Measurements from ENCODE around the gene KRTAP2-2. TPM values are rescaled to one million over a fixed set of nuclear protein-coding genes. Genes with fewer than 3 reads are reported as not detected.

The KRTAP2-2 gene
- total and polyA plus RNA-seq, 2 donors (not counting 1 experiment from before 2014, with no cell fraction given), result not detected

GRCh38 chr17:41071606-41072360 lies 16.8 kb upstream of the KRTAP2-2 start:
- Histone ChIP-seq H3K27me3 (ENCODE audit: control insufficient read depth, insufficient read depth, low read length) (no peaks in the 10 kb centered on the region), H3K4me1 (ENCODE audit: control insufficient read depth, extremely low read depth, insufficient read depth, low read length) (peaks cover 5% of the 10 kb centered on the region), H3K4me3 (replicated peaks in 1 of 4; ENCODE audit: control extremely low read depth in 1 of 4, insufficient read depth in 1 of 4, low read depth in 3 of 4, low read length in 4 of 4) (no peak overlapping the region), H3K36me3 (ENCODE audit: control insufficient read depth, insufficient read depth, low read length) (no peaks in the 10 kb centered on the region), H3K27ac (ENCODE audit: insufficient read depth, low read length) (no peak overlapping the region), H3K4me2 (ENCODE audit: extremely low read depth, insufficient read depth, low read length) (no peak overlapping the region), H3K79me2 (ENCODE audit: control insufficient read depth, insufficient read depth, low read length) (no peaks in the 10 kb centered on the region), H4K20me1 (ENCODE audit: control insufficient read depth, extremely low read depth, insufficient read depth, low read length) (no peaks in the 10 kb centered on the region), H2AFZ (ENCODE audit: low read length) (no peak overlapping the region), H3K9ac (ENCODE audit: insufficient read depth, low read length) (no peak overlapping the region), H3K9me3 (ENCODE audit: control insufficient read depth, insufficient read depth, low read depth, low read length) (no peaks in the 10 kb centered on the region)
- DNase-seq (ENCODE audit: low read depth in 2 of 2), result no peak
- no peak for TF ChIP-seq CTCF (conservative IDR thresholded peaks at IDR 0.05 in 1 of 2, IDR thresholded peaks at IDR 0.05 in 1 of 2; ENCODE audit: low read depth in 1 of 2, low read length in 2 of 2)

DNA sequence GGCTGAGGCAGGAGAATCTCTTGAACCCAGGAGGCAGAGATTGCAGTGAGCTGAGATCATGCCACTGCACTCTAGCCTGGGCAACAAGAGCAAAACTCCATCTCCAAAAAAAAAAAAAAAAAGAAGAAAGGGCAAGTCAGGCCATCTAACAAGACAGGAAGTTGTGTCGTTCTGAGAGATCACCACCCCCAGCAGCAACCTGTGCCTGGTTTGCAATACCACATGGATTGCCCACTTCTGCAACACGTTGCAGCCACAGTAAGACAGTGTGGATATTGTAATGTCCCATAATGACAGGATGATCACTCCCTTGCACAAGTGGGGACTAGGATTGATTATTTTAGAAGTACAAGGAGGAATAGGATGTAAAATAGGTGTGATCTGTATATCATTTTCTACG lies 14.0 kb upstream of the KRTAP2-2 start:
- no peak overlapping the region for H3K9ac ChIP-seq (ENCODE audit: insufficient read depth, low read length)
- TF ChIP-seq EZH2 (IDR thresholded peaks at IDR 0.05; ENCODE audit: low read length, missing control alignments) (no peak), CTCF (conservative IDR thresholded peaks at IDR 0.05 in 1 of 2, IDR thresholded peaks at IDR 0.05 in 1 of 2; ENCODE audit: low read depth in 1 of 2, low read length in 2 of 2) (no peak)
- H4K20me1 ChIP-seq (ENCODE audit: control insufficient read depth, extremely low read depth, insufficient read depth, low read length), result no peaks in the 10 kb centered on the region
- DNase-seq (ENCODE audit: low read depth in 2 of 2), result no peak
- peaks cover 12% of the 10 kb centered on the region for H3K4me1 ChIP-seq (ENCODE audit: control insufficient read depth, extremely low read depth, insufficient read depth, low read length)
- H3K79me2 ChIP-seq (ENCODE audit: control insufficient read depth, insufficient read depth, low read length), result no peaks in the 10 kb centered on the region
- H3K4me2 ChIP-seq (ENCODE audit: extremely low read depth, insufficient read depth, low read length), result no peak overlapping the region
- H3K27me3 ChIP-seq (ENCODE audit: control insufficient read depth, insufficient read depth, low read length), result no peaks in the 10 kb centered on the region
- no peak overlapping the region for H3K4me3 ChIP-seq (replicated peaks in 1 of 4; ENCODE audit: control extremely low read depth in 1 of 4, insufficient read depth in 1 of 4, low read depth in 3 of 4, low read length in 4 of 4)
- no peaks in the 10 kb centered on the region for H3K9me3 ChIP-seq (ENCODE audit: control insufficient read depth, insufficient read depth, low read depth, low read length)
- H3K36me3 ChIP-seq (ENCODE audit: control insufficient read depth, insufficient read depth, low read length), result no peaks in the 10 kb centered on the region
- no peak overlapping the region for H3K27ac ChIP-seq (ENCODE audit: insufficient read depth, low read length)
- no peak overlapping the region for H2AFZ ChIP-seq (ENCODE audit: low read length)

- H3K79me2 ChIP-seq (ENCODE audit: control insufficient read depth, insufficient read depth, low read length), result no peaks in the 10 kb centered on the region
- H3K9ac ChIP-seq (ENCODE audit: insufficient read depth, low read length), result no peak overlapping the region
- H3K36me3 ChIP-seq (ENCODE audit: control insufficient read depth, insufficient read depth, low read length), result no peaks in the 10 kb centered on the region
- no peaks in the 10 kb centered on the region for H3K9me3 ChIP-seq (ENCODE audit: control insufficient read depth, insufficient read depth, low read depth, low read length)
- H3K4me1 ChIP-seq (ENCODE audit: control insufficient read depth, extremely low read depth, insufficient read depth, low read length), result peaks cover 17% of the 10 kb centered on the region
- no peak overlapping the region for H3K27ac ChIP-seq (ENCODE audit: insufficient read depth, low read length)
- TF ChIP-seq EZH2 (IDR thresholded peaks at IDR 0.05; ENCODE audit: low read length, missing control alignments) (no peak), CTCF (conservative IDR thresholded peaks at IDR 0.05 in 1 of 2, IDR thresholded peaks at IDR 0.05 in 1 of 2; ENCODE audit: low read depth in 1 of 2, low read length in 2 of 2) (no peak)
- no peak for DNase-seq (ENCODE audit: low read depth in 2 of 2)
- H3K27me3 ChIP-seq (ENCODE audit: control insufficient read depth, insufficient read depth, low read length), result no peaks in the 10 kb centered on the region
- no peak overlapping the region for H2AFZ ChIP-seq (ENCODE audit: low read length)
- H3K4me3 ChIP-seq (replicated peaks in 1 of 4; ENCODE audit: control extremely low read depth in 1 of 4, insufficient read depth in 1 of 4, low read depth in 3 of 4, low read length in 4 of 4), result no peak overlapping the region
- no peak overlapping the region for H3K4me2 ChIP-seq (ENCODE audit: extremely low read depth, insufficient read depth, low read length)
- no peaks in the 10 kb centered on the region for H4K20me1 ChIP-seq (ENCODE audit: control insufficient read depth, extremely low read depth, insufficient read depth, low read length)
Observed at GRCh38 chr17:41067281-41067680, 12.3 kb upstream of the KRTAP2-2 start.
